HS-5 (cell line): ENCODE measurements around the gene UBR3.
A peak's percentile ranks its signal among the peaks of the same experiment; 100 is the strongest.

Experiments
- DNase-seq: peaks from one replicate; pipeline ENCODE4 v3.0.0-alpha.2; 2012; ENCODE audit warnings: low read depth

The UBR3 gene

GRCh38 chr2:170047331-170048065 lies 220.2 kb downstream of the UBR3 start:
- DNase-seq: no peak

GRCh38 chr2:170052151-170052550 lies 224.9 kb downstream of the UBR3 start:
- DNase-seq: peak; percentile 8

GRCh38 chr2:170054997-170055396 lies 227.7 kb downstream of the UBR3 start:
- no peak for DNase-seq

DNA sequence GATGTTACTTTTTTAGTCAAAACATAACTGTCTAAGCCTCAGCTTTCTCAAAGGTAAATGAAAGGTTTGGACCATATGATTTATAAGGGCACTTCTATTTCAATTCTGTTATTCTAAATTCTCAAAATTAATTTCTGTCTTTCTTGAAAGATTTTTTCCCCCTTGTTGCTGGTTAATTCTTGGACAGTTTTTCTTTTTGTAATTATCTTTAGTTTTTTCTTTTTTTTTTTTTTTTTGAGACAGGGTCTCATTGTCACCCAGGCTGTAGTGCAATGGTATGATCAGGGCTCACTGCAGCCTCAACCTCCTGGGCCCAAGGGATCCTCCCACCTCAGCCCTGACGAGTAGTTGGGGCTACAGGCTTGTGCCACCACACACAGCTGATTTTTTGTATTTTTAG lies 229.6 kb downstream of the UBR3 start:
- no peak for DNase-seq

DNA sequence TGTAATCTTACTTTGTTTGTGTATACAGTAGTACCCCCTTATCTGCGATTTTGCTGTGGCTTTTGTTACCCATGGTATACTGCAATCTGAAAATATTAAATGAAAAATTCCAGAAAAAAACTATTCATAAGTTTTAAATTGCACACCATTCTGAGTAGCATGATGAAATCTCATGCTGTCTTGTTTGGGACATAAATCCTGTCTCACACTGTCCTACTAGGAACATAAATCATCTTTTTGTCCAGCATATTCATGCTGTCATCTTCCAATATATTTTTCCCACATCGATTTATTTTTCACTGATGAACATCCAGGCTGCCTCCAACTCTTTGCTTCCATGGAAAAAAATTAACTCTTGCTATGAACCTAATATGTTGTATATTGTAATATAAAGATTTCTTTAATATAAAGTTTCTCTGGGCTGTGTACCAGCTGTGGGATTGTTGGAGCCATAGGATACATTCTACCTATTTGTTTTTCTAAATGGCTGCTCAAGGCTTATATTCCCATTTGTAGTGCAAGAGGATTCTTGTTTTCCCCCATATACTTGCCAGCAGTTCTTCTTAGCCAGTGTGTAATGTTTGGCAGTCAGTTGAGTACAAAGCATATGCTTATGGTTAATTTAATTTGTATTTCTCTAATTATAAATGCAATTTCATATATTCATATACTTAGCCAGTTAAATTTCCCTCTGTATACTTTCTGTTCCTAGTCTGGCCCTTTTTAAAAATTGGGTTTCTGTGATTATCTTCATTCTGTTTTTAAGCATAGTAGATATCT lies 236.4 kb downstream of the UBR3 start:
- no peak for DNase-seq

DNA sequence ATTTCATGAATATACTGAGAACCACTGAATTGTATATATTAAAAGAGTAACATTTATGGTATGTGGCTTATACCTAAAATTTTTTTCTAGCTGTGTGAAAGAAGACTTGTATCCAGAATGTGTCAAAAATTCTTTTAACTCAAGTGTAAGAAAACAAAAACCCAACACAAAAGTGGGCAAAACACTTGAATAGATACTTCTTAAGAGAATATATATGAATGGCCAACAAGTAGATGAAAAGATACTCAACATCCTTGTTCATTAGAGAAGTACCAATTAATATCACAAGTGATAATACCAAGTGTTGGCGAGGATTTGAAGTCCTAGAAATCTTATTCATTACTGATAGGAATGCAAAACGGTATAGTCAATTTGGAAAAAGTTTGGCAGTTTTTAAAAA lies 243.5 kb downstream of the UBR3 start:
- DNase-seq: no peak

- peak; percentile 6 for DNase-seq
These were observed 246.0 kb downstream of the UBR3 start for GRCh38 chr2:170073288-170073687.

DNA sequence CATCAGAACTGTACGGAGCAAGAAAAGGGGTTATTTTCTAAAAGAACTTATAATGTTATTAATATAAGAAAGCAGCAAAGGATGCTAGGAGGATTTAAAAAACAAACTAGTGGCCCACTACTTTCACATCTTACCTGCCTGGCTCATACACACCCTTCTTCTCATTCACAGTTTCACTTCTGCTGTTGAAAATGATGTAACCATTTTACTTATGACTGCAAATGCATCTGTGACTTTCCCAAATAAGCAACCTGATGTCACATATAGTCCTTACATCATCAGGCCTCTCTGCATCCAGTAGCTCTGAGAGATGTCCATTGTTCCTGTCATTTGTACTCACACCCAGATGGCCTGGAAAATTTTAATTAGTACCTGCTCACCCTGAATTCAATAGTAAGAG lies 248.9 kb downstream of the UBR3 start:
- no peak for DNase-seq

DNA sequence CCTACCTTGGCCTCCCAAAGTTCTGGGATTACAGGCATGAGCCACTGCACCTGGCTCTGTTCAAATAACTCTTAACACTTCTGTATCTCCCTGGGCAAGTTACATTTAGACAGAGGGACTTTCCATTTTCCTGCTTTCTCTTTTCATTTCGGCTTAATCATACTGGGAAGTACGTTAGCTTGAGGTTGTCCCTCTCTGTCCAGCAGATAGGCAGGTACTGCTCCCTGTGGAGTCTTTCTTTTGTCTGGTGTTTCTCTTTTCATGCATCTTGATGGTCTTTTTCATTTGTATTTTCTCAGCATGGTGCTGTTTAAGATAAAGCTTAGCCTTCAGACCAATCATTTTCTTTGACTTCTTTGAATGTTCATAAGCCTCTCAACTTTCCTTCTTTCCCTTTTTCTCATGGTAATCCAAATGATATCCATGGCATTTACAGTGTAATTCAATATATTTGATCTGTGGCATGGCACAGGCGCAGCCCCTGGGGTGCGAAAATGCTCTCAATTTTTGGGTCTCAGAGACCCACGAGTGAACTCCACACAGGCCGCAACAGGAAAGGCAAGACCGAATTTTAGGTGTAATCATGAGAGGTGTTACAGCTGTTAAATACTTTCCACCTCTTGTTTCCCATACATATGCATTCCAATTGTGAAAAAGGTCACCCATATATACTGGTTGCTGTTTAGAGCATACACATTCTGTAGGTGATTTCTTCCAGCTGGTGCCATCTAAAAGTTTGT lies 250.7 kb downstream of the UBR3 start:
- no peak for DNase-seq

DNA sequence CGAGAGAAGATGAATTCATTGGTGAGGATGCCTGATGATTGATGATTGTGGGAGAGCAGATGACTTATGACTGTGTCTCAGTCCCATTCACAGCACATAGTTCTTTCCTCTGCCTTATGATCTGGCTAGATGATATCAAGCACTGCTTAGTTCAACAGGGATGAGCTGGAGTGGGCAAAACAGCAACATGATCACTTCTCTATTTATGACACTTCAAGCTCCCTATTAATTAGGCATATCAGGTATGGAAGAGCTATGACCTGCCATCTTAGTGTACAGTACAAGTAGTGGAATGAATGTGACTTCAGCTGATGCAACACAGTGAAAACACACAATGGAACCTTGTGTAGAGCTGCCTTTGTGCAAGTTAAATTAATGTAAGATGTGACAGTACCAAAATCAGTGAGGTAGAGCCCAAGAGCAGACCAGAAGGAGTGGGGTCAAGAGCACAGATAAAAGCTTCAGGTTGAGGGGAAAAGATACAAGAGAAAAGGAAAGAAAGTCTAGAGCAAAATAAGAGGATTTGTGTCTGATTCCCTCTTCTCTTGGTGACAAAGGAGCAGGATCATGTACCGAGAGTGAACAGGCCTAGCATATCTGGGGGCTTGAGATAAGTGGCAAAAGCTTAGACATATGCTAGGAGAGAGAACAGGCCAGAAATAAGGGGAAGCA lies 257.7 kb downstream of the UBR3 start:
- DNase-seq: no peak

DNA sequence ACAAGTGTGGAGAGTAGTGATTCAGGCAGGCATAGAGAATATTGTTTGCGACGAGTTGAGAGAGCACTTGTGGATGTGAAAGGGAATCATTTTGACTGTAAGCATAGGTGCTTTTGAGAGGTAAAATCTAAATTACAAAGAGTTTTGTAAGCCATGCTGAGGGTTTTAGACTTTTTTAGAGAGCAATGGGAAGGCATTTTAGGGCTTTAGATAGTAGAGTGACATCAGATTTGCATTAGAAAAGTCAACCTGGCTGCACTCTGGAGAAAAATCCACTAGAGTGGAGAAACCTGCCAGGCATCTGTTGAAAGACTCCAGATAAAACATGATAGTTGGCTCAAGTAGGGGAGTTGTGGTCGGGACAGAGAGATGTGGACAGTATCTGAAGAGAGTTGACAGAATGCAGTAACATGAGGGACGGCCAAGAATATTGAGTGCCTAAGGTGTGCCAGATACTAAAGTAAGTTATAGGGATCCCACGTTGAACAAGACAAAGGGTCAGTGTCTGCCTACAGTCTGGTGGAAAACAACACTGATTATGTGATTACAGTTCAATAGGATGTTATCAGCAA lies 258.9 kb downstream of the UBR3 start:
- no peak for DNase-seq

DNA sequence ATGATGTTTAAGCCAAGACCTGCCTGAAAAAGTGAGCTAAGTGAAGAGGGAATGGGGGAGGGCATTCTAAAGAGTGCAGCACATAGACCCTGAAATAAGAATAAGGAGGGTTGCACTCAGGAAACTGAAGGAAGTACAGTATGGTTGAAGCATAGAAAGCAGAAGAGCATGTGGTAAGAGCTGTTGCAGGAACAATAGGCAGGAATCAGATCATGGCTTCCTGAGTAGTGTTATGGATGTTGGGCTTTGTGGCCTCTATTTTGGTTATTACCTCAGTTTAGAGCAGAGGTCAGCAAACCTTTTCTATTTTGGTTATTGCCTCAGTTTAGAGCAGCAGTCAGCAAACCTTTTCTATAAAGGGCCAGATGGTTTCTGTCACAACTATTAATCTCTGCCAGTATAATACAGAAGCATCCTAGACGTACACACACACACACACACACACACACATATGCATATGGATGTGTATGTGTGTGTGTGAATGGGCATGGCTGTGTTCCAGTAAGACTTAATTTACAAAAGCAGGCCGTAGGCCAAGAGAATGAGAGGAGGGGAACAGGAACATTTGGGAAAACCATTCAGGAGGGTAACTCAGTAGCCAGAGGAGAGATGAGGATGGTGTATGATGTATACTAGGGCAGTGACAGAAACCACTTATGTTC lies 259.6 kb downstream of the UBR3 start:
- no peak for DNase-seq

DNA sequence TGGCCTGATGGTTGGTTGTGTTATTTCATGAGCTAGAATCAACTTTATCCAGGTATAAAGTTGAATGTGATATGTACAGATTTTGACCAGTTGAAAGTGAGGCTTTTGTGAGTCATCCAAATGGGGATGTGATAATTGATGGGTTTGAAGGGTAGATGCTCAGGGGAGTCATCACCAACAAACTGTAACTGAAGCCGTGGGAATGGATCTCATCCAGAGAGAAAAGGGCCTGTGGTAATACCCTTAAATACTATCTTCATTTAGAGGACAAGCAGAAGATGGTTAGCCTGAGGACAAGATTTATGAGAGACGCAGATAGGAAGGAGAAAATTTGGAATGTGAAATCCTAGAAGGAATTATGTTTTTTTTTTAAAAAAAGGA lies 260.1 kb downstream of the UBR3 start:
- DNase-seq: no peak

DNA sequence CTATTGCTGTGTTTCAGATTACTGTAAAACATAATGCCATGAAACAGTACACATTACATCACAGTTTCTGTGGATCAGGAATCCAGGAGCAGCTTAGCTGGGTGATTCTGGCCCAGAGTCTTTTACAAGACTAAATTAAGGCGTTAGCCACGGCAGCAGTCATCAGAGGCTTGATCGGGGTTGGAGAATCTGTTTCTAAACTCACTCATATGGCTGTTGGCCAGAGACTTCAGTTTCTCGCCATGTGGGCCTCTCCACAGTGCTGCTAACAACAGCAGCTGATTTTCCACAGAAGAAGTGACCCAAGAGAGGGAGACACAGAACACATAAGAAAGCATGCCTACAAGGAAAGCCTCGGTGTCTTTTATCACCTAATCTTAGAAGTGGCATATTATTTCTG lies 261.5 kb downstream of the UBR3 start:
- no peak for DNase-seq

GRCh38 chr2:170090229-170090628 lies 263.0 kb downstream of the UBR3 start:
- no peak for DNase-seq

GRCh38 chr2:170091436-170091835 lies 264.2 kb downstream of the UBR3 start:
- DNase-seq: no peak

GRCh38 chr2:170092436-170093060 lies 265.3 kb downstream of the UBR3 start:
- DNase-seq: no peak

GRCh38 chr2:170095380-170095779 lies 268.1 kb downstream of the UBR3 start:
- no peak for DNase-seq

DNA sequence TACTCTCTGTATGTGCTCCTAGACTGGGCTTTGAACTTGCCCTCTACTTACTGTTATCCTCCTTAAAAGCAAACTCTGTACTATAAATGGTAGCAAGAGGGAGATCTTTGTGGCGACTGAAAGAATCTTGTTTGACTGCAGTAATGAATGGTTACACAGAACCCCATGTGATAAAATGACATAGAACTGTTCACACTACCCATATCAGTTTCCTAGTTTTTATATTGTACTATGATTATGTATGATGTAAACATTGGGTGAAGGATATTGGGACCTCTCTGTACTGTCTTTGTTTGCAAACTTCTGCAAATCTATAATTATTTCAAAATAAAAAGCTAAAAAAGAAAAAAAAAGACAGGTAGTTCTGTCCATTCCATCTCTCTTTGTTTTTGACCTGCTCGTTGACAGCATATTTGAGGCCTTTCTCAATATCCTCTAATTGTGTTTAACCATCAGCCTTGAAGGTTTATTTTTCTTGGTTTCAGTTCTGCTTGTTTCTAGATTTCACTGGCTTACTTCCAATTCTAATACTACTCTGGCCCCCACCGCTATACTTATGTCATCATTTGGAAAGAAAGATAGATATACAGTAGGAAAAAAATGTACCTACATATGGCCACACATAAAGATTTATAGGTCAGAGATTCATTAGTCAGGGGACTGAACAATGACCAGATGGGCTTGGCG lies 271.5 kb downstream of the UBR3 start:
- DNase-seq: no peak

DNA sequence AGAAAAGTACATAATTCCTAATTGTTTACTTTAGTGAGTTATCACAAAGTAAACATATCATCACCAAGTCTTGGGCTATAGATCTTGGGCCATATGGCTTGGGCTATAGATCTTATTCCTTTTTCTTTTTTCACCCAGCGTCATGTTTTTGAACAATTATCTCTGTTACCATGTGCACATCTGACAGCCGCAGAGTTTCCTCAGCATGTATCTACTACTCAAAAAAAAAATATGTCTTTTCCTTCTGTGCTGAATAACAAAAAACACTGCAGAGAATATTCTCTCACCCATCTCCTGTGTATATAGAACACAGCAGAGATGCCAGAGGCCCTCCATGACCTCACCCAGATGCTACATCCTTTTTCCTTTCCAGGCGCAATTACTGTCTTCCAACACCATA lies 274.5 kb downstream of the UBR3 start:
- DNase-seq: no peak
